ENCODE data around the gene VWC2L. TPM values are rescaled to one million over a fixed set of nuclear protein-coding genes. Genes with fewer than 3 reads are reported as not detected.
A peak's percentile ranks its signal among the peaks of the same experiment; 100 is the strongest.

VWC2L gene
- total and polyA plus RNA-seq, 2 of the 4 experiments (the other 2 are of a cell fraction) = not detected

- dilution Hi-C loops (cut with HindIII; ENCODE audit: low sequenced_read_pairs, unreplicated experiment) = no loop called here
Measured at GRCh38 chr2:214382229-214382628, 28.6 kb upstream of the VWC2L start.

More at GRCh38 chr2:214382229-214382628, 28.6 kb upstream of the VWC2L start:
- in situ Hi-C loops (cut with MboI; ENCODE audit: low sequenced_read_pairs) = no loop called here
- no peak for TF ChIP-seq USF2 (IDR thresholded peaks at IDR 0.05; ENCODE audit: low read depth, low read length)
- no peak for TF ChIP-seq POLR2A (IDR thresholded peaks at IDR 0.05; ENCODE audit: low read depth, low read length)
- TF ChIP-seq FOS (IDR thresholded peaks at IDR 0.05; ENCODE audit: low read depth, low read length) = no peak
- no peak for TF ChIP-seq SMC3 (IDR thresholded peaks at IDR 0.05; ENCODE audit: low read depth, low read length)
- TF ChIP-seq MAZ (IDR thresholded peaks at IDR 0.05; ENCODE audit: borderline replicate concordance, low read depth, low read length) = no peak
- Histone ChIP-seq H3K56ac (ENCODE audit: extremely low read depth, insufficient read depth, low read length) (no peak overlapping the region), H2BK5ac (ENCODE audit: low read depth, low read length, poor library complexity, severe bottlenecking) (no peak overlapping the region), H3K4me3 (ENCODE audit: insufficient read depth, low read depth, low read length) (no peak overlapping the region), H4K5ac (ENCODE audit: low read depth, low read length) (no peak overlapping the region), H2AK9ac (replicated peaks; ENCODE audit: low read depth, low read length, poor library complexity) (no peak overlapping the region), H3K36me3 (ENCODE audit: control insufficient read depth, insufficient read depth, low read length) (no peaks in the 10 kb centered on the region), H3K14ac (replicated peaks; ENCODE audit: low read depth, low read length) (no peak overlapping the region), H2BK20ac (ENCODE audit: low read depth, low read length) (no peak overlapping the region), H3K4ac (ENCODE audit: low read depth, low read length) (no peak overlapping the region), H3K18ac (ENCODE audit: low read depth, low read length) (no peak overlapping the region), H2AK5ac (ENCODE audit: low read depth, low read length) (no peak overlapping the region), H3K27ac (ENCODE audit: insufficient read depth, low read length) (no peak overlapping the region), H4K20me1 (ENCODE audit: insufficient read depth, low read length) (no peaks in the 10 kb centered on the region), H3K9me1 (ENCODE audit: insufficient read depth, low read length) (no peaks in the 10 kb centered on the region), H3K4me1 (ENCODE audit: control insufficient read depth, insufficient read depth, low read length) (no peaks in the 10 kb centered on the region), H3K27me3 (ENCODE audit: control insufficient read depth, insufficient read depth, low read length) (no peaks in the 10 kb centered on the region), H4K91ac (ENCODE audit: insufficient read depth, low read depth, low read length) (no peak overlapping the region), H4K8ac (ENCODE audit: low read depth in 2 of 2, low read length in 2 of 2) (no peak overlapping the region), H3K9me3 (ENCODE audit: control insufficient read depth, insufficient read depth, low read length) (no peaks in the 10 kb centered on the region), H3K23ac (ENCODE audit: low read depth, low read length) (no peak overlapping the region), H3K9ac (ENCODE audit: low read depth, low read length) (no peak overlapping the region), H2BK15ac (ENCODE audit: low read depth, low read length) (no peak overlapping the region), H2BK120ac (ENCODE audit: low read depth, low read length) (no peak overlapping the region), H2AFZ (replicated peaks; ENCODE audit: low read length, poor library complexity) (no peak overlapping the region), H3K79me1 (ENCODE audit: low read depth in 1 of 2, low read length in 2 of 2) (no peaks in the 10 kb centered on the region), H3K4me2 (ENCODE audit: low read depth, low read length) (no peak overlapping the region)
- DNase-seq = peak; percentile 18
- intact Hi-C loops (cut with micrococcal nuclease) = no loop called here
- no CpG with 5 or more reads among the region's 2 CpGs for WGBS, 2 experiments (ENCODE audit: extremely low coverage in 2 of 2, insufficient read length in 1 of 2)
- CTCF ChIA-PET = interaction anchor here (0.5 kb wide), 1 partner anchor 614 kb away, joined by 3 read pairs; no protein-coding TSS in a partner anchor
- POLR2A ChIA-PET (ENCODE audit: unreplicated experiment) = no interaction called here
- no TSS peak for BruUV-seq (replicated peaks)
- peak; percentile 27 for ATAC-seq (ENCODE audit: low read depth)

Measured in IMR-90 (cell line).